ENCODE results near the gene MMP13. TPM values are rescaled to one million over a fixed set of nuclear protein-coding genes. Genes with fewer than 3 reads are reported as not detected.
"Not testable (repeated sequence)": the region's sequence is repeated elsewhere in the genome, so short reads cannot be mapped to it uniquely, and the experiment has no call there.

The MMP13 gene
- total RNA-seq, 1 donor from 2014 or later, result 6.5 TPM

DNA sequence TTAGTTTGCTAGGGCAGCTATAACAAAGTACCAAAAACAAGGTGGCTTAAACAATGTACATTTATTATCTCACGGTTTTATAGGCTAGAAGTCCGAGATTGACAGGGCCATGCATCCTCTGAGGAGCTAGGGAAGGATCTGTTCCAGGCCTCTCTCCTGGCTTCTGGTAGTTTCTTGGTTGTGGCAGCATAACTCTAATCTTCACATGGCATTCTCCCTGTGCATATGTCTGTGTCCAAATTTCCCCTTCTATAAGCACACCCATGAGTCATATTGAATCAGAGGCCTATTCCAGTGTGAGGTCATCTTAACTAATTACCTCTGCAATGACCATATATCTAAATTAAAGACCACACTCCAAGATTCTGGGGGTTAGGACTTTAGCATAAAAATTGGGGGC is 31.3 kb upstream of the MMP13 start:
- no peak for DNase-seq (ENCODE audit: low spot score)
- Mint-ChIP-seq H3K27me3 (ENCODE audit: low read depth) (no peaks in the 10 kb centered on the region), H3K4me1 (ENCODE audit: low read depth) (peaks cover 8% of the 10 kb centered on the region), H3K36me3 (ENCODE audit: low read depth) (no peaks in the 10 kb centered on the region), H3K4me3 (ENCODE audit: unreplicated experiment) (no peak overlapping the region), H3K9me3 (ENCODE audit: low read depth) (no peaks in the 10 kb centered on the region), H3K27ac (ENCODE audit: unreplicated experiment) (no peak overlapping the region)
- TF ChIP-seq, protein P1, sequence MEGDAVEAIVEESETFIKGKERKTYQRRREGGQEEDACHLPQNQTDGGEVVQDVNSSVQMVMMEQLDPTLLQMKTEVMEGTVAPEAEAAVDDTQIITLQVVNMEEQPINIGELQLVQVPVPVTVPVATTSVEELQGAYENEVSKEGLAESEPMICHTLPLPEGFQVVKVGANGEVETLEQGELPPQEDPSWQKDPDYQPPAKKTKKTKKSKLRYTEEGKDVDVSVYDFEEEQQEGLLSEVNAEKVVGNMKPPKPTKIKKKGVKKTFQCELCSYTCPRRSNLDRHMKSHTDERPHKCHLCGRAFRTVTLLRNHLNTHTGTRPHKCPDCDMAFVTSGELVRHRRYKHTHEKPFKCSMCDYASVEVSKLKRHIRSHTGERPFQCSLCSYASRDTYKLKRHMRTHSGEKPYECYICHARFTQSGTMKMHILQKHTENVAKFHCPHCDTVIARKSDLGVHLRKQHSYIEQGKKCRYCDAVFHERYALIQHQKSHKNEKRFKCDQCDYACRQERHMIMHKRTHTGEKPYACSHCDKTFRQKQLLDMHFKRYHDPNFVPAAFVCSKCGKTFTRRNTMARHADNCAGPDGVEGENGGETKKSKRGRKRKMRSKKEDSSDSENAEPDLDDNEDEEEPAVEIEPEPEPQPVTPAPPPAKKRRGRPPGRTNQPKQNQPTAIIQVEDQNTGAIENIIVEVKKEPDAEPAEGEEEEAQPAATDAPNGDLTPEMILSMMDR (IDR thresholded peaks at IDR 0.05), result no peak

DNA sequence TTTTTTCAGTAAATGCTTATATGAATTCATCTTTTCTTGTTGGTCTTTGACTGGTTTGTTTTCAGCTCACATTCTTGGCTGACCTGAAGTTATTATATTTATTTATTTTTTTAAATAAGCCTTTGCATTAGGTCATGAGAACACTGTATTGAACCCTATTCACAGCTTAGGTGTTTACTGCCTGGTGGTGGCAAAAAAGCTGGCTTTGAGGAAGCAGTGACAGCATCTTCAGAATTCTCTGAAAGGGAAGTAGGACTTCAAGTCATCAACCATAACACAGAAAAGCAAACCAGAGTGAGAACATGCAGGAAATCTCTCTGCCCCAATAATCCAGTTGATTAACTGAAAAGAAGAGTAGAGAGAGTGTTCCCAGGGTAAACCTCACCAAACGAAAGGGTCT is 30.3 kb upstream of the MMP13 start:
- no peaks in the 10 kb centered on the region for H3K9me3 Mint-ChIP-seq (ENCODE audit: low read depth)
- no peaks in the 10 kb centered on the region for H3K36me3 Mint-ChIP-seq (ENCODE audit: low read depth)
- TF ChIP-seq, protein P1 (IDR thresholded peaks at IDR 0.05), result no peak
- no peak overlapping the region for H3K4me3 Mint-ChIP-seq (ENCODE audit: unreplicated experiment)
- peaks cover 8% of the 10 kb centered on the region for H3K4me1 Mint-ChIP-seq (ENCODE audit: low read depth)
- no peaks in the 10 kb centered on the region for H3K27me3 Mint-ChIP-seq (ENCODE audit: low read depth)
- DNase-seq (ENCODE audit: low spot score), result no peak
- no peak overlapping the region for H3K27ac Mint-ChIP-seq (ENCODE audit: unreplicated experiment)

DNA sequence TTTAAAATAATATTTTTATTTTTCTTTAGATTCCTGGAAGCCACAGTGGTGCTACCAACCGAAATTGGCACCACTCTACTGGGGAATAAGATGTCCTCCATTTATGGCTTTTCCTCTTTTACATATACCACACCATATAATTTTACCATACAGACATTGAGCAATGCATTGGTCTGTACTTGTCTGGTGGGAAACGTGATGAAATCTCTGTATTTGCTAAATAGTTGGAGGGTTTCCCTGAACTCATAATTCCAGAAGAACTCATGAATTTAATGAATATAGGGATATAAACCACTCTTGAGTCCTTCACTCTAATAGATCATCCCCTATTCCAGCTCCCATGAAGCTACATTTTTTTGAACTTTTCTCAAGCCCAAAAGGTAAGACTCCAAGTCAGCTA is 28.0 kb upstream of the MMP13 start:
- H3K27ac Mint-ChIP-seq (ENCODE audit: unreplicated experiment), result no peak overlapping the region
- H3K4me3 Mint-ChIP-seq (ENCODE audit: unreplicated experiment), result no peak overlapping the region
- H3K27me3 Mint-ChIP-seq (ENCODE audit: low read depth), result no peaks in the 10 kb centered on the region
- DNase-seq (ENCODE audit: low spot score), result no peak
- TF ChIP-seq, protein P1 (IDR thresholded peaks at IDR 0.05), result no peak
- peaks cover 5% of the 10 kb centered on the region for H3K4me1 Mint-ChIP-seq (ENCODE audit: low read depth)
- peaks cover 12% of the 10 kb centered on the region for H3K9me3 Mint-ChIP-seq (ENCODE audit: low read depth)
- no peaks in the 10 kb centered on the region for H3K36me3 Mint-ChIP-seq (ENCODE audit: low read depth)

DNA sequence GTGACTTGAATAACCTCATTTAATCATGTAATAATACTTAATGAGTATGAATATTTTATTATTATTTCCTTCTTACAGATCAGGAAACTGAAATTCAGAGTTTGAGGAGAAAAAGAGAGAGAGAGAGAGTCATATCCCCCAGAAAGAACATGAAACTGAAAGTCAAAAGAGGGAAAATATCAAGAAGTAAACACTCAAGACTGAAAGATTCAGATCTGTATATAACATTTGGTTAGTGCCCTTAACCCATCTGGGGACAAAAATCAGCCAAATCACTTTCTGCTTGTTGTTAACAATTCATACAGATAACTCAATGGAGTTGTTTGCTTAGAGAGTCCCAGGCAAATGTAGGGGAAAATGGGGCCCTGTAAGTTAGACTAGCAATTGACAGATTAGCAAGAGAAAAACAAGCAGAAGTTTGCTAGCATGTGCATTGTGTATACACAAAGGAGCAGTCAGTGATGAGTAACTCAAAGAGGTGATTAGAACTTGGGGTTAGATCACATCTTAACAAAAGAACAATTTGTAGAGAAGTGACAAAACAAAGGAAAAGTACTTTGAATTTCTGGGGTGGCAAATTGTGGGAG is 25.9 kb upstream of the MMP13 start:
- no peak for DNase-seq (ENCODE audit: low spot score)
- TF ChIP-seq, protein P1 (IDR thresholded peaks at IDR 0.05), result no peak
- Mint-ChIP-seq H3K9me3 (ENCODE audit: low read depth) (peaks cover 12% of the 10 kb centered on the region), H3K27ac (ENCODE audit: unreplicated experiment) (no peak overlapping the region), H3K36me3 (ENCODE audit: low read depth) (no peaks in the 10 kb centered on the region), H3K4me1 (ENCODE audit: low read depth) (peaks cover 2% of the 10 kb centered on the region), H3K27me3 (ENCODE audit: low read depth) (no peaks in the 10 kb centered on the region), H3K4me3 (ENCODE audit: unreplicated experiment) (no peak overlapping the region)

DNA sequence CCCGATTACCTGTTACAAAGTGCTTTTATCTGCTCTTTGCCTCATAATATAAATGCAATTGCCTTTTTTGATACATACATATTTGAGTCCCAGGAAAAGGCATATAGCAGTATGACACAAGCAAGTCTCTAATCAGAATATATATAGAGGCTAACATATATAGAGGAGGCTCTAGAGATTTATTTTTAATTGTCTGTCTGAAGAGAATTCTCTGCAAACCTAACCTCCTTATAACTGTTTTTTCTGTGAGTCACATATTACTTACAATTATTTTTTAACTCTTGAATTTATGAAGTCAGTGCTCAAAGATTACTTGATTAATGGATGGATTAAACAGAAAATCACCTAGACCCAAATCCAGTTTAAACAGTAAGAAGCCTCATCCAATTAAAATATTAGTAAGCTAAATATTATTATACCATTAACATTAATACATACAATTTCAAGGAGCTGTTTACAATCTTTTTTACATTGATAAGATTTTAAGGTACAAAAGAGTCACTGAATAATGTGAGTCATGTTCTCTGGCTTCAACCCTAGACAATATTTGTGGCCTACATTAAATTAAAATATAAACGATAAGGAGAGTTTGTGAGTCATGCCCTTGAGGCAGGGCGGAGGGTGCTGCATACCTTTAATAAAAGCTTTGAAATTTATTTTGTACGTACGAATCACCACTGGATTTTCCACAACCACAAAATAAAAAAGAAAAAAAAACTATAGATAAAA is 19.2 kb upstream of the MMP13 start:
- peak overlapping the region; percentile 22 for H3K27ac Mint-ChIP-seq (ENCODE audit: unreplicated experiment)
- H3K27me3 Mint-ChIP-seq (ENCODE audit: low read depth), result no peaks in the 10 kb centered on the region
- DNase-seq (ENCODE audit: low spot score), result no peak
- H3K4me1 Mint-ChIP-seq (ENCODE audit: low read depth), result peaks cover 23% of the 10 kb centered on the region
- no peaks in the 10 kb centered on the region for H3K36me3 Mint-ChIP-seq (ENCODE audit: low read depth)
- peaks cover 8% of the 10 kb centered on the region for H3K9me3 Mint-ChIP-seq (ENCODE audit: low read depth)
- TF ChIP-seq, protein P1 (IDR thresholded peaks at IDR 0.05), result no peak
- H3K4me3 Mint-ChIP-seq (ENCODE audit: unreplicated experiment), result no peak overlapping the region

DNA sequence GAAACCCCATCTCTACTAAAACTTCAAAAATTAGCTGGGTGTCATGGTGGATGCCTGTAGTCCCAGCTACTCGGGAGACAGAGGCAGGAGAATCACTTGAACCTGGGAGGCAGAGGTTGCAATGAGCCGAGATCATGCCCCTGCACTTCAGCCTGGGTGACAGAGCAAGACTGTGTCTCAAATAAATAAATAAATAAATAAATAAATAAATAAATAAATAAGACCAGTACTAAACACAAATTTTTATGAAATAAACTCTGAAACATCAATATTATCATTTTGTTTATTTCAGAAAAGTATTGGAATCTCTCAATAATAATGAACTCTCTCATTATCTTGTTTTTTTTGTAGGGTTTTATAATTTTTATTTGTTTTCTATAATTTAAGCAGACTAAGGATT is 18.2 kb upstream of the MMP13 start:
- H3K9me3 Mint-ChIP-seq (ENCODE audit: low read depth); H3K27me3 Mint-ChIP-seq (ENCODE audit: low read depth): not testable (repeated sequence)
- peaks cover 23% of the 10 kb centered on the region for H3K4me1 Mint-ChIP-seq (ENCODE audit: low read depth)

More for the DNA sequence above, 18.2 kb upstream of the MMP13 start:
- H3K27ac Mint-ChIP-seq (ENCODE audit: unreplicated experiment); H3K36me3 Mint-ChIP-seq (ENCODE audit: low read depth); DNase-seq (ENCODE audit: low spot score); H3K4me3 Mint-ChIP-seq (ENCODE audit: unreplicated experiment): not testable (repeated sequence)
